IPS-20b (cell line): Measurements from ENCODE around the gene GALNT10.

Experiments
- H3K27ac ChIP-seq: one replicate; pipeline ENCODE4 v1.5.1; 2013; ENCODE audit warnings: low read length
- H3K27me3 ChIP-seq: 2 replicates; pipeline ENCODE4 v1.6.1; 2013; ENCODE audit warnings: mild to moderate bottlenecking, low read length, inconsistent platforms; ENCODE audit not compliant: insufficient read depth
- H3K36me3 ChIP-seq: 2 replicates; pipeline ENCODE4 v1.6.1; 2013; ENCODE audit warnings: low read depth, mild to moderate bottlenecking, inconsistent platforms, low read length, moderate library complexity; ENCODE audit not compliant: insufficient read depth
- H3K4me1 ChIP-seq: 2 replicates; pipeline ENCODE4 v1.6.1; 2013; ENCODE audit warnings: mild to moderate bottlenecking, control low read depth, inconsistent platforms, low read length, moderate library complexity; ENCODE audit not compliant: insufficient read depth
- H3K4me3 ChIP-seq: 2 replicates; pipeline ENCODE4 v1.5.1; 2013; ENCODE audit warnings: mild to moderate bottlenecking, low read length, inconsistent platforms
- H3K9ac ChIP-seq: 2 replicates; pipeline ENCODE4 v1.6.1; 2013; ENCODE audit warnings: low read depth, mild to moderate bottlenecking, inconsistent platforms, low read length, moderate library complexity
- H3K9me3 ChIP-seq: 2 replicates; pipeline ENCODE4 v1.6.1; 2013; ENCODE audit warnings: mild to moderate bottlenecking, low read depth, low read length, inconsistent platforms; ENCODE audit not compliant: insufficient read depth

GALNT10 gene

GRCh38 chr5:154274828-154275185 is 84.3 kb downstream of the GALNT10 start:
- Histone ChIP-seq H3K9me3 (no peaks in the 10 kb centered on the region), H3K27me3 (no peaks in the 10 kb centered on the region), H3K4me3 (no peak overlapping the region), H3K4me1 (no peaks in the 10 kb centered on the region), H3K9ac (no peak overlapping the region), H3K27ac (no peak overlapping the region), H3K36me3 (no peaks in the 10 kb centered on the region)

GRCh38 chr5:154275566-154275965 is 85.0 kb downstream of the GALNT10 start:
- Histone ChIP-seq H3K36me3 (no peaks in the 10 kb centered on the region), H3K4me3 (no peak overlapping the region), H3K9me3 (no peaks in the 10 kb centered on the region), H3K27ac (no peak overlapping the region), H3K4me1 (no peaks in the 10 kb centered on the region), H3K9ac (no peak overlapping the region), H3K27me3 (no peaks in the 10 kb centered on the region)

- no peak overlapping the region for H3K9ac ChIP-seq
- H3K4me3 ChIP-seq: no peak overlapping the region
- no peaks in the 10 kb centered on the region for H3K27me3 ChIP-seq
- H3K4me1 ChIP-seq: no peaks in the 10 kb centered on the region
- no peaks in the 10 kb centered on the region for H3K9me3 ChIP-seq
- no peaks in the 10 kb centered on the region for H3K36me3 ChIP-seq
- H3K27ac ChIP-seq: no peak overlapping the region
Observed at GRCh38 chr5:154276261-154276972, 85.9 kb downstream of the GALNT10 start.

- H3K9me3 ChIP-seq: no peaks in the 10 kb centered on the region
- no peaks in the 10 kb centered on the region for H3K4me1 ChIP-seq
- H3K9ac ChIP-seq: no peak overlapping the region
- no peak overlapping the region for H3K4me3 ChIP-seq
- H3K27ac ChIP-seq: no peak overlapping the region
- no peaks in the 10 kb centered on the region for H3K27me3 ChIP-seq
- no peaks in the 10 kb centered on the region for H3K36me3 ChIP-seq
Observed at GRCh38 chr5:154276973-154277331, 86.4 kb downstream of the GALNT10 start.

GRCh38 chr5:154277499-154277898 is 87.0 kb downstream of the GALNT10 start:
- Histone ChIP-seq H3K4me3 (no peak overlapping the region), H3K9me3 (no peaks in the 10 kb centered on the region), H3K4me1 (no peaks in the 10 kb centered on the region), H3K27ac (no peak overlapping the region), H3K36me3 (no peaks in the 10 kb centered on the region), H3K27me3 (no peaks in the 10 kb centered on the region), H3K9ac (no peak overlapping the region)

- no peak overlapping the region for H3K4me3 ChIP-seq
- no peaks in the 10 kb centered on the region for H3K9me3 ChIP-seq
- no peaks in the 10 kb centered on the region for H3K36me3 ChIP-seq
- H3K4me1 ChIP-seq: no peaks in the 10 kb centered on the region
- no peaks in the 10 kb centered on the region for H3K27me3 ChIP-seq
- H3K27ac ChIP-seq: no peak overlapping the region
- no peak overlapping the region for H3K9ac ChIP-seq
Observed at GRCh38 chr5:154278186-154278585, 87.7 kb downstream of the GALNT10 start.

- Histone ChIP-seq H3K27me3 (no peaks in the 10 kb centered on the region), H3K4me1 (no peaks in the 10 kb centered on the region), H3K36me3 (no peaks in the 10 kb centered on the region), H3K4me3 (no peak overlapping the region), H3K9me3 (no peaks in the 10 kb centered on the region), H3K27ac (no peak overlapping the region), H3K9ac (no peak overlapping the region)
Observed at GRCh38 chr5:154278908-154279307, 88.4 kb downstream of the GALNT10 start.

GRCh38 chr5:154284433-154284832 is 93.9 kb downstream of the GALNT10 start:
- Histone ChIP-seq H3K36me3 (no peaks in the 10 kb centered on the region), H3K9me3 (no peaks in the 10 kb centered on the region), H3K4me1 (peaks cover 24% of the 10 kb centered on the region), H3K27me3 (no peaks in the 10 kb centered on the region), H3K9ac (no peak overlapping the region), H3K27ac (no peak overlapping the region), H3K4me3 (no peak overlapping the region)

GRCh38 chr5:154285661-154286408 is 95.3 kb downstream of the GALNT10 start:
- Histone ChIP-seq H3K27me3 (no peaks in the 10 kb centered on the region), H3K4me3 (no peak overlapping the region), H3K9me3 (no peaks in the 10 kb centered on the region), H3K4me1 (peaks cover 24% of the 10 kb centered on the region), H3K27ac (no peak overlapping the region), H3K9ac (no peak overlapping the region), H3K36me3 (no peaks in the 10 kb centered on the region)

- Histone ChIP-seq H3K4me1 (peaks cover 24% of the 10 kb centered on the region), H3K27me3 (no peaks in the 10 kb centered on the region), H3K36me3 (no peaks in the 10 kb centered on the region), H3K9me3 (no peaks in the 10 kb centered on the region), H3K9ac (0 out of 2 replicates have a peak overlapping the region, but pooled peaks have one; percentile 2), H3K27ac (no peak overlapping the region), H3K4me3 (no peak overlapping the region)
Observed at GRCh38 chr5:154286557-154286956, 96.0 kb downstream of the GALNT10 start.

GRCh38 chr5:154287136-154287535 is 96.6 kb downstream of the GALNT10 start:
- Histone ChIP-seq H3K9me3 (no peaks in the 10 kb centered on the region), H3K36me3 (no peaks in the 10 kb centered on the region), H3K4me3 (no peak overlapping the region; the same call in 1 of the 2 replicates), H3K27ac (no peak overlapping the region), H3K27me3 (no peaks in the 10 kb centered on the region), H3K9ac (0 out of 2 replicates have a peak overlapping the region, but pooled peaks have one; percentile 2), H3K4me1 (peaks cover 24% of the 10 kb centered on the region)

GRCh38 chr5:154288145-154288544 is 97.6 kb downstream of the GALNT10 start:
- Histone ChIP-seq H3K9me3 (no peaks in the 10 kb centered on the region), H3K27me3 (no peaks in the 10 kb centered on the region), H3K4me3 (no peak overlapping the region), H3K4me1 (peaks cover 24% of the 10 kb centered on the region), H3K27ac (no peak overlapping the region), H3K36me3 (no peaks in the 10 kb centered on the region), H3K9ac (no peak overlapping the region)
